Measurements from ENCODE around the gene TNS1.

Gene TNS1

DNA sequence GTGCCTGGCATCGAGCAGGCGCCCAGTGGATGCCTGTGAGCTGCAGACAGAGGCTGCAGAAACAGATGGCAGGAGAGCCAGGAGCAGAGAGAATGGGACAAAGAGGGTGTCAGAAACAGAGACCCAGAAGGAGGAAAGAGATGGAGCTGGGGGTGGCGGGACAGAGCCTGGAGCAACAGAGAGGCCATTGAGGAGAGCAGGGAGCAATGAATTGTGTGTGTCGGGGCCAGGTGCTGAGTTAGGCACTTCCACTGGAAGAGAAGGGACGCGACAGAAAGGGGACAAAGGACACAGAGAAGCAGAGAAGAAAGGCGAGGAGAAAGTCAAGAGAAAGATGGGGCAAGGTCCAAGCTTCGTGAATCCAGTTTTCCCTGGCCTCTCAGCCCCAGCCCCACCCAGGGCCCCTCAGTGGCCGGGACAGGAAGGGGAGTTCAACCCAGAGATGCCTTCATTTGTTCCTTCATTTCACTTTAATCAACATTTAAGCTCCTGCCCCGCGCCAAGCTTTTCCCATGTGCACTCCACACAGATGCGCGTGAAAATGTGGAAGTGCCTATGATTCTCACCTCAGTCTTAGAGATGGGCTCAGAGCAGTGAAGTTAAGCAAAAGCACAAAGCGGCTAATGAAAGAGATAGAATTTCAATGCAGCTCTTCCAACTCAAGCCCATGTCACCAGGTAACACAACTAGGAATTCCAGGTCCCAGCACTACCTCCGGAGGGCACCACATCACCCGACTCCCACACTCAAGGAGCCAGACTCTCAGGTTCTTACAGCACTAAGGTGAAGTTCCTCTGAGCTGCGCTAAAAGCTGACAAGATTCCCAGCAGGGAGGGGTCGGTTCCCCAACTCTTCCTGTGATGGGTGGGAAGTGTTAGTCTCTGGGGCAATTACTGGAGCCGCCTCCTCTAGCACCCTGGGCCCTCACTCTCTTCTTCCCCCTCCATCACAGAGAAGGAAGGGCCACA lies 55.1 kb downstream of the TNS1 start:
- FAIRE-seq (no peak), DNase-seq (ENCODE audit: insufficient read length, low spot score) (no peak)

DNA sequence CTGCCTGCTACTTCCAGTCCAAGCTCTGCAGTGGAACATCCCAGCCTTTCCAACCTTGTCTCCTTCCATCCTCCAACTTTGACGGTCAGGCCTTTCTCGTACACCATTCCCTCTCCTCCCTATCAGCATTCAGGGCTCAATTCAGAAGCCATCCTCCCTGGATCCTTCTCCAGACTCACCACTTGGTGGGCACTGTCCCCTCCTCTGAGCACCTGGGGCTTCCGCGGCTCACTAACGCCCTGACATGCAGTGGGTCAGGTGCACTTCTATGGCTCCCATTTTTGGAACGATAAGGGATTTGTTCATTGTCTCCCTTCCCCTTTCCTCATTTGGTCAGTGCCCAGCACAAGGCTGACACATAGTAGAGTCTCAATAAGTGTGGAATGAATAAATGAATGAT lies 56.7 kb downstream of the TNS1 start:
- FAIRE-seq (no peak), DNase-seq (ENCODE audit: insufficient read length, low spot score) (no peak)

DNA sequence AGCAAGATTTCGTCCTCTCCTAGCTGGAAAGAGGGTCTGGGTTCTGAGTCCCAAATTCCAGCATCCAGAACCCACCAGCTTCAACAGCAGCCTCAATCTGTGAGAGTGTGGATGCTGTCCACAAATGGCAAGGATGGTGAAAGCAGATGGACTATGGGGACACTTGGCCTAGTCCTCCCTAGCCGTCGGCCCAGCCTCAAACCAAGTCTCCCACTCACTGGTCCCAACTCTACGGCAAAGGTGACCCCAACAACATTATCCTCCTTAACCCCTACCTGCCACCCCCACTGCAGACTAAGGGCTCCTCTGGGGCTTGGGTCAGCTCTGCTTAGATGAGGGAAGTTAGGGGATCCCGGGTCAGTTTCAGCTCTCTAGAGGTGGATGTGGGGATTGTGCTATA lies 57.3 kb downstream of the TNS1 start:
- DNase-seq (ENCODE audit: insufficient read length, low spot score) (no peak), FAIRE-seq (no peak)

DNA sequence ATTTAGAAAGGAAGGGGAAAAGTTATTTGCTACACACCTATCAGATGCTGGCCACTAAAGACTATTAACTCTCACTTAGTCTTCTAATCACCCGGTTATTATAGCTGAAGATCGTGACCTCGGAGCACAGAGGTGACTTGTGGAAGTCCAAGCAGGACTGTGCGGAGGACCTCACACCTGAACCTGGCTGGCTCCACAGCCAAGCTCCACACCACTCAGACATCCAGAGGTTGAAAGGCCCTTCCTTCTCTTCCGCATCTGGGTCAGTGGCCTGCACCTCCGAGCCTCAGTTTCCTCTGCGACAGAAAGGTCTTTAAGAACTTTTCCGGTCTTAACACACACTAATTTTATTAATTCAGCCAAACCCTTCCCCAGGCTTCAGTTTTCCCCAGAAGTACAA lies 57.9 kb downstream of the TNS1 start:
- FAIRE-seq (no peak), DNase-seq (ENCODE audit: insufficient read length, low spot score) (no peak)

DNA sequence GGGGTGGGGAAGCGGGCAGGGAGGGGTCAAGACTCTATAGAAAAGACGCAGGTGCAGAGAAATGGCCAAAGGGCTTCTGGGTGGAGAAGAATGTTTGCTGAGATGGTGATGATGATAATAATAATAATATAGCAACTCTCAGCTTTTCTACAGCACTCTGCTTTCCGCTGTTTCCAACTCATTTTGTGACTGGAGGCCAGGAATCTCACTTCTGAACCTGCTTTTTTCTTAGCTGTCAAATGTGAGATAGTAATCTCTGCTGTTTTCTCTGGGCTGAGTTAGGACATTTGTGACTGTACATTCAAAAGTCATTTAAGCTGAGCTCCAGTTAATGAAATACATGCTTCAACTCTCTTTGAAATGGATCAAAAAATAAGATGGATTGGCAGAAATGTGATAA lies 58.4 kb downstream of the TNS1 start:
- FAIRE-seq = no peak
- DNase-seq (ENCODE audit: insufficient read length, low spot score) = no peak

DNA sequence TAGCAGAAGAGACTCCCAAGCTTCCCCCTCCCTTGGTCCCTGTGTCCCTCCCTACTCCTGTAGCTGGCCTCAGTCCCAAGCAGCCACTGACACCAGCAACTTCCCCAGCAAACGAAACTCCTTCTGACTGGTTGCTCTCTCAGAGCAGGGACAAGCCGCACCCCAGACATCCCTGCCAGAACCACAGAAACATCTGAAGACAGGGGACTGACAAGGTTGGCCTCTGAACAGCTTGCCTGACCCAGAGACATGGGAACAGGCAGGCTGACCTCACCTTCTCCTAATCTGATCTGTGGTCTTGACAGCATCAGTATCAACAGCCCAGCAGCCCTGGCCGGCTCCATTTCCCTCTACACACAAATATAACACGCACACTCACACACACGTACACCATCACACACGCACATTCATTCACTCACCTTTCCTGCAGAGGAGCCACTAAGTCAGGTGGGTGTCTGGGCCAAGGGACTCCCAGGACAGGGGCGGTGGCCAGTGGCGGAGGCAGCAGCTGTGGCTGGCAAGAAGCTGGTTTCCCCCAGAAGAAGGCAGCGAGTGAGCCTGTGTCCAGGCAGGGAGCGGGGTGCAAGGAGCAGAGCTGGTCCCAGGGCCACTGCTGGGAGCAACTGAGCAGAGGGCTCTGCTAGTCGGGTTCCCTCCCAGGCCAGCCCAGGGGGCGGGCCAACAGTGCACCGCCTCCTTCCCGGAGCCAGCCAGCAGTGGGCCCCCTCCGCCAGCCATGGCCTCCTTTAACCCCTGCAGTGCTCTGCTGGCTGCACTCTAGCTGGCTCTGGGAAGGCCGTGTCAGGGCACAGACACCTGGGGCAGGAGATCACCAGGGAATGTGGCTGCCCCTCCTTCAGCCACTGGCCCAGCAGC lies 59.1 kb downstream of the TNS1 start:
- DNase-seq (ENCODE audit: insufficient read length, low spot score) (peak; percentile 85), FAIRE-seq (peak; percentile 76)

DNA sequence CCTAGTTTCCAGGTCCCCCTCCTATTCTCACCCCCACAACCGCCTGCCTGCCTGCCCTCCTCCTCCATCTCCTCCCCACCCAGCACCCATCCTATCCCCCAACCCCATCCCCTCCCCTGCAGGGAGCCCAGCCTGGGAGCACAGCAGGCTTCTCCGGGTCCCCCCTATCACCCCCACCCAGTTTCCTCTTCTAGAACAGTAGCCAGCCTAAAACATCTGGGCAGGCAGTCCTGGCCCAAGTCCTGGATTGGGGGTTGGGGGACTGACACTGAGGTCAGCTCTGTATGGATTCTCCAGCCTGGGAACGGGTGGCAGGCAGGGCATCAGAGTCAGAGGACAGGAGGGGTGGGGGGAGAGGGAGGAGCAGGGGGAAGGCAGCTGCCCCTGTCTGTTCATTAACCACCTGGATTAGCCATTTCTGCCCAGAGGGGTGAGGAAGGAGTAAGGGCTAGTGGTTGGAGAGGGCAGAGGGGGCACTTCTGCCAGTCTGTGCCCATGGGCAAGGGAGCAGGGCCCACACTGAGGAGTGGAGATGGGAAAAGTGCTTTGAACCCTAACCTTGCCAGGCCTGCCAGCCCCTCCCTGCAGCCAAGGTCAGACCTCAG lies 60.0 kb downstream of the TNS1 start:
- DNase-seq (ENCODE audit: insufficient read length, low spot score) = no peak
- FAIRE-seq = no peak

DNA sequence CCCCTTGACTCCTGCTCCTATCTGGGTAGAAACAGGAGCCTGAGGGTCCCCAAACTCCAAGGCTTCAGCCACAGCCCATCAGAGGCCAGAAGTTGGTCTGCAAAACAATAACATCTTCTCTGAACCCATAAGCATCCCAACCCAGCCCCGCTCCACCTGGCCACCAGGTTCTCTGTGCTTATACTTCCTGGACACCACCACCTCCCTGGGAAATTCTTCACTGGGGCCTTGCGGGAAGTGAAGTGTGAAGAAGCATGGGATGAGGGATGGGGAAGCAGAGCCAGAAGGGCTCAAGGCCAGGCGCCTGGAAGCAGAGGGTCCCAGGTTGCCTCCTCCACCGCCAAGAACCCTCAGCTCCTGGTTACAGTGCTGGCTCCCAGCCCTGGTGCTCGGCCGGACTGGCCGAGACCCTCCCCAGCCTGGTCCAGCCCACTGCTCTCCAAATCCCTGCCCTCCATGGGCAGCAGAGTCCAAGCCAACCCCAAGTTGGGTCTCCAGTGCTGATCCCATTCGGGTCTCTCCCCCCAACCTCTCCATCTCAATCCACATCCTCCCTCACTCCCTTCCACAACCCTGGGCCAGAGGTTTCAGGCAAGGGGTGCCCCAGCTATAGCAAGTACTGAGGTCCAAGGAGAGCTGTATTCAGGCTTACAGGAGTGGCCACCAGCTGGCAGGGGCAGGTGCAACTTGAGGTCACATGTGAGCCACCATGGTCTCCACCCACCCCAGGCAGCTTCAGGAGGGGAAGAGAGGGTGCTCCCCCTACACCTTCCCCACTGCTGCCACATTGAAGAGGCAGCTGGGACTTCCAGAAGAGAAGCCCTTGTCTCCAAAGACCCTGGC lies 60.7 kb downstream of the TNS1 start:
- no peak for FAIRE-seq

DNA sequence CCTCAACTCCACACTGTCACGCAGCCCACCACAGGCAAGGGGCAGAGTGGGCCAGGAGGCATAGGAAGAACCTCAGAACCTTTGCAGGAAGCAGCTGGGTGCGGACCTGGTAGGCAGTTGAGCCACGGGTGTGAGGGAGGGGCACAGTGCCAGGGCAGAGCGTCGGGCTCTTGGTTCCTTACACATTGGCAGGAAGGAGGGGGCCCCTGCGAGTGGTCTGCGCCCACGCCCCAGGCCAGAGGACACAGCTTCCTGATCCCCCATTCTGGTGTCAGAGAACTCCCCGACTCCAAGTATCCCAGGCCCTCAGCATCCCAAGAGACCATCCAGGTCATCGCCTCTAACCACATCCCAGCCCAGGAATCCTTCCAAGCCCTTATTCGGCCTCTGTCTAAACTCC lies 61.5 kb downstream of the TNS1 start:
- DNase-seq (ENCODE audit: insufficient read length, low spot score) (no peak), FAIRE-seq (no peak)

More for the DNA sequence above, 60.7 kb downstream of the TNS1 start:
- DNase-seq (ENCODE audit: insufficient read length, low spot score) = no peak

DNA sequence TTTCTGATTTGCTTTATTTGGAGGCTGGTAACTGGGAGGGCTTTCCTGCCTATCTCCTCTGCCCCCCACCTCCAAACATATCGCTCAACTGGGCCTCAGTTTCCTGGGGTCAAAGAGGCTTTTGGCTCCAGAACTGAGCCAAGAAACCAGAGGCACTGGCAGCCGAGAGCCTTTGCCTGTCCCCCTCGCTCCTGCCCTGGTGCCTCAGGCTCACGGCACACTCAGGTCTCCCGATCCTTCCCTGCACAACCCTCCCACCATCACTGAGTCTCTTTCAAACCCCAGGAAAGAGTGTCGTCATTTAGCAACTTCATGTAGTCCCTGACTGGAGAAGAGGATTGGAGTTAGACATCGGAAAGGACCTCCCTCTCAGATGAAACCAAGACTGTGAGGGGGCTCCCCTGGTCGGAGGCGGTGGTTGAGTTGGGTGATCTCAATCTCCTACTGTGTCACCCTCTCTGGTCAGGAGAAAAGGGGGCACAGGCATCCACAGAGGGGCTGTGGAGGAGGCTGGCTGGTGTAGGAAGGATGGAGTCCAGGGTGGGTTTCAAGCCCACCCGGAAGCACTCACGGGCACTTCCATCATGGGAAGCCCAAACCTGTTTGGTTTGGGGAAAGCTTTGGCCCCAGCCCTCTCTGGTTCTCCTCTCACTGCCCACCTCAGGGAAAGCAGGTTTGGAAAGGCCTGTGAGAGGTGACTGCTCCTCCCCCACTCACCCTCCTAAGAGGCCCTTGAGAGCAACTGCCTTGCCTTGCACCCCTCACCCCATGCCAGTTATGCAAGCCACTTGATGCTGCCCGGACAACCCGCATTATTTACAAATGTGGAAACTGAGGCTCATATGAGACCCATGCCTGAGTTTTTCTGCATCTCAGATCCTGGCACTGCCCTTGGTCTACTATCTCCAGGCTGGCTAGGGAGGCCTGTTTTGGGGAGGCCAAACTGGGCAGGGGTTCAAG lies 62.3 kb downstream of the TNS1 start:
- no peak for FAIRE-seq
- no peak for DNase-seq (ENCODE audit: insufficient read length, low spot score)

DNA sequence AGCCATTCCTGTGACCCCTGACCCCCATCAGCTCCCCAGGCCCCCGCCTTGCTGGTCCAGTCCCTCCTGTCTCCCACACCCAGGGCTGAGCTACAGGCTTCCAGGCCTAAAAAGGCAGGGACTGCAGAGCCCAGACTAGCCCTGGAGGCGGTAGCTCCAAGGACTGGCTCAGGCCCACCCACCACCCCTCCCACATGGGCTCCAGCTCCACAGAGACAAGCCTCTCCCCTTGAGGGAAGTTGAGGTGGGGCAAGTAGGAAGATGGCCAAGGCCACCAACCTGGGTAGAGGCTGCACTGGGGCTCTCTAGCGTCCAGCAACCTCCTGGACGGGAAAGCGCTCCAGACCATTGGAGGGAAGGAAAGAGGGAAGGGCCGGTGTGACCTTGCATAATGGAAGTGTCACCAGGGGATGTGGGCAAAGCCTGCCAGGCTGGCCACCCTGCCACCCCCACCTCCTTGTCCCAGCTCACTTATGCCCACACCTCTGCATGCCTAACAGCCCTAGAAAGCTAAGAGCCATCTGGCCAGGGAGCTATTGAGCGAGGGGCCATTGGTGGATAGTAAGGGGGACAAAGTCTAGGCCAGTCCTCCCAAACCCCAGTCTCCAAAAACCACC lies 63.1 kb downstream of the TNS1 start:
- no peak for DNase-seq (ENCODE audit: insufficient read length, low spot score)
- no peak for FAIRE-seq

DNA sequence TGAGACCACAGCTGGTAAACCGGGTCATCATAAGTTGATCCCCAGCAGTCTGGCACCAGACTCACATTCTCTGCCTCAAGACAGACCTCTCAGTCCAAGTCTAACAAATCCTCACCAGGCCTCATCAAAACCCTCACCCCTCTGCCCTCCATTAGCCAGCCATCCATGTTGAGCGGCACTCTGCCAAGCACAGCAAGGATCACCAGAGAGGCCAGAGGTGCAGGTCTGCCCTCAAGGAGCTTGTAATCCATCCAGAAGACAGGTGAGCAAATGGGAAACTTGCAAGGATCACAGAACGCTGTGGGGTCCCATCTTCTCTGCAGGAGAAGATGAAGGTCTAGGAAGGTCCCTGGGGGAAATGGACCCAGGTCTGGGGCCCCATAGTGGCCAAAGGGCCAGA lies 63.6 kb downstream of the TNS1 start:
- FAIRE-seq (no peak), DNase-seq (ENCODE audit: insufficient read length, low spot score) (no peak)

DNA sequence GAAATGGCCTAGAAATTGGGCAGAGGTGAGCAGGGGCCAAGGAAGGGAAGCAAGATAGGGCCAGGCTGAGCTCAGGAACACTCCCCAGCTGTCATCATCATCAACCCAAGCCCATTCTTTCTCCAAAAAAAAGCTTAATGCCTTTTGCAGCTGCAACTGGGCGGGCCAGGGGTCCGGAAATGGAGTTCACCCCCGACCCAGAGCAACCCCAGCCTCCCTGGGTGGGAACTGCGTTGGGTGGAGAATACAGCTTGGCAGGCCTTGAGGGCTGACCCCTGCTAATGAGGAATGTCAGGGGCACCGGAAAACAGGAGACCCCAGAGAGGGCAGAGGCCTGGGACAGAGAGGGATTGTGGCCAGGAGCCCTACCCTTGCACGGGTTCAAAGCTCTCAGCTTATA lies 64.8 kb downstream of the TNS1 start:
- FAIRE-seq (no peak), DNase-seq (ENCODE audit: insufficient read length, low spot score) (no peak)

DNA sequence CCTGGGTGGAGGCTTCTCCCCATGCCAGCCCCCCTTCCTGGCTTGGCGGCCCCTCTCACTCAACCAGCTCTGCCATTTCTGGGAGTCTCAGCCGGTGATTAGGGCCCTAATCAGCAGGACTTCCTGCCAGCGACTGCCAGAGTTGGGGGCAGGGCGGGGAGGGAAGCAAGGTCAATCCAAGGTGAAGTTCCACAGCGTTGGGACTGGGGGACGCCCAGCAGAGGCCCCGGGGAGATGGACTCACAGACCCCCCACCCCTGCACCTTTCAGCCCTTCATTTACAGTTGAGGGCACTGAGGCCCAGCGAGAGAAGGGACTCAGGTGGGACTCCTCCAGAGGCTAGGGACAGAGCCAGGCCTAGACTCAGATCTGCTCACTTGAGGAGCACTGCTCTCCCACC lies 65.3 kb downstream of the TNS1 start:
- FAIRE-seq (no peak), DNase-seq (ENCODE audit: insufficient read length, low spot score) (no peak)

DNA sequence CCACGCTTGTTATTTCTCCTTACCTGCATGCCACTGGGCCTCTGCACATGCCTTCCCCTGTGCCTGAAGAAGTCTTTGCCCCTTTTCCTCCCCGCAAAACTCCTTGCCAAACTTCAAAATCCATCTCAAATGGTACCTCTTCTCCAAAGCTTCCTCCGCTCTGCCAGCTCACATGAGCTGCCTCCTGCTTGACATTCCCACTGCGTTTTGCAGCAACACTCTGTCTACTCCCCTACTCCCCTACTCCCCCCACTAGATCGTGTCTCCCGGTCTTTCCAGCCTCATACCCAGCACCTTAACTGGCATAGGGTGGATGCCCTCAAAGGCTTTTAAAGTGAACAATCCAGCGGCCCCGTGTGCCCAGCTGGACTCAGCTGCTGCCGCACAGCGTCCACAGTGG lies 65.8 kb downstream of the TNS1 start:
- FAIRE-seq (no peak), DNase-seq (ENCODE audit: insufficient read length, low spot score) (no peak)

DNA sequence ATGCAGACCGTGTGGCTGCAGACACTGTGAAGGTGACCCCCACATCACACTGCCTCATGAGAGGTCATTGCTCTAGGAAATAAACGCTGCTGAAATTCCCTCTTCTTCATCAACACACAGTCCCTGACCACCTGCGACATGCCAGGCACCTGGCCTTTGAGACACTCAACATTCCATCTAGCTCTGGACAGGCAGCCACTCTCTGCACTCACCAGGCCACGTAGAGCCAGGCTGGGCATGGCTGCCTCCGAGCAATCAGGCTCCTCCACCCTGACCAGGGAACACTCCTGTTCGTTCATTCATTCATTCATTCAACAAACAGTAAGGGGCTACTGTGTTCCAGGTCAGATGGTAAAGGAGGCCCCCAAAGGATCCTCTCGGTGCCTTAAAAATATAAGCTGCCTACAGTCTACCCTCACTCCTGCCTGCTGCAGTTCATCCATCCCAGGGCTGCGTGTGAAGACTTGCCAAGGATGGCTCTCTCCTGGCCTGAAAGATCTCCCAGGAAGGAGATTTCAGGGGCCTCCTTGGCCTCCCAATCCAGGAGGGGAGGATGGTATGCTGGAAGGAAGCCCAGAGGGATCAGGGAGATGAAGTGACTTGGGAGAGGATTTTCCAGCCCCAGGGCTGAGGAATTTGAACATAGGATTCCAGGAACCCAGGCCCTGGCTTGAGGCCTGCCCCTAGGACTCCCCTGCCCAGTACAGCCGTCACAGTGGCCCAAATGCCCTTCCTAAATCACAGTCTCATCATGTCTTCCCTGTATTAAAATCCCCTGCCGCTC lies 66.7 kb downstream of the TNS1 start:
- no peak for DNase-seq (ENCODE audit: insufficient read length, low spot score)
- FAIRE-seq = peak; percentile 40

DNA sequence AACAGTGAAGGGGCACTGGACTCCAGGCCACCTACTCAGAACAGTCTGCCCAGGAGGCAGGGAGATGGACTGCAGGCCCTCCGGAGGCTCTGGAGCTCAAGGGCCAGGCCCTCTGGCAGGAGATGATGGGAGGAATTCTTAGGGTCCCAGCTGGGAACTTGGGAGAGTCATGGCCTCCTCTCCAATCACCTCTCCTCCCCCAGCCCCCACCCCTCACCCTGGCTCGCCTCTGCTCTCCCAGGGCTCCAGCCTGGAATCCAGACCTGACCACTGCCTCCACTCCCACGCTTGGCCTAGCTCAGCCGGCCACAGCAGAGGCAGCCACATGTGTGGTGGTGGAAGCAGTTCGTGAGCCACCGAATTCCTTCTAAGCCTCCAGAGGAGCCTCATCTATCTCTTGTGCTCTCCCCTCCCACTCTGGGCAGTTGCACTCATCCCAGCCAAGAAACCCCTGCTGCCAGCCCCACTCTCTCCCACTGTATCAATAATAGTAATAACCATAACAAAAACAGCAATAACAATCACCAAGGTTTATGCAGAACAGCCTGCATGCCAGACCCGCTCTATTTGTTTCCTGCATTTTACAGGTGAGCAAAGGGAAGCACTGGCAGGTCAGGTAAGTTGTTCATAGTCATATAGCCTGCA lies 67.4 kb downstream of the TNS1 start:
- peak; percentile 58 for FAIRE-seq
- DNase-seq (ENCODE audit: insufficient read length, low spot score) = no peak
